Cardiac fibroblast (primary cell): ENCODE data around the gene ADGRV1.
"Not testable (repeated sequence)": the region's sequence is repeated elsewhere in the genome, so short reads cannot be mapped to it uniquely, and the experiment has no call there.

Experiments used
- DNase-seq, 2 donors: peaks; one replicate each; pipeline versions ENCODE4 v3.0.0 to v3.0.0-alpha.2; 2010; ENCODE audit warnings: low read depth in 2 of 2
- H3K4me3 ChIP-seq, 2 donors: replicated peaks in 1 of 2; 1 replicate in 1 of 2; 2 replicates in 1 of 2; pipeline ENCODE4 v1.5.1; 2011; ENCODE audit warnings: low read depth in 2 of 2, low read length in 2 of 2, mild to moderate bottlenecking in 2 of 2, moderate library complexity in 1 of 2
- TF ChIP-seq, protein P1 (sequence below): IDR thresholded peaks from one replicate; pipeline ENCODE4 v1.5.1; 2011; ENCODE audit warnings: low read depth, mild to moderate bottlenecking, low read length, inconsistent platforms

The ADGRV1 gene

DNA sequence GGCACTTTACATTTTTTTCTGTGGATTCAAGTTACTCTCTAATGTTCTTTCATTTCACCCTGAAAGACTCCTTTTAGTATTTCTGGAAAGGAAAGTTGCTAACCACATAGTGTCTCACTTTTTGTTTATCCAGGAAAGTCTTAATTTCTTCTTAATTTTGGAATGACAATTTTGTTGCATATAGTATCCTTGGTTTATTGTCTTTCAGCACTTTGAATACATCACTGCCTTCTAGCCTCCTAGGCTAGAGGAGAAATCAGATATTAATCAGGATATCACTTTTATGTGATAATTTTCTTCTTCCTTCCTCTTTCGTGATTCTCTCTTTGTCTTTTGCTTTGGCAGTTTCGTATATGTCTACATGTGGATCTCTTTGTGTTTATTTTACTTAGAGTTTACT is 11.4 kb downstream of the ADGRV1 start:
- H3K4me3 ChIP-seq: no peak overlapping the region
- no peak for DNase-seq
- TF ChIP-seq, protein P1, sequence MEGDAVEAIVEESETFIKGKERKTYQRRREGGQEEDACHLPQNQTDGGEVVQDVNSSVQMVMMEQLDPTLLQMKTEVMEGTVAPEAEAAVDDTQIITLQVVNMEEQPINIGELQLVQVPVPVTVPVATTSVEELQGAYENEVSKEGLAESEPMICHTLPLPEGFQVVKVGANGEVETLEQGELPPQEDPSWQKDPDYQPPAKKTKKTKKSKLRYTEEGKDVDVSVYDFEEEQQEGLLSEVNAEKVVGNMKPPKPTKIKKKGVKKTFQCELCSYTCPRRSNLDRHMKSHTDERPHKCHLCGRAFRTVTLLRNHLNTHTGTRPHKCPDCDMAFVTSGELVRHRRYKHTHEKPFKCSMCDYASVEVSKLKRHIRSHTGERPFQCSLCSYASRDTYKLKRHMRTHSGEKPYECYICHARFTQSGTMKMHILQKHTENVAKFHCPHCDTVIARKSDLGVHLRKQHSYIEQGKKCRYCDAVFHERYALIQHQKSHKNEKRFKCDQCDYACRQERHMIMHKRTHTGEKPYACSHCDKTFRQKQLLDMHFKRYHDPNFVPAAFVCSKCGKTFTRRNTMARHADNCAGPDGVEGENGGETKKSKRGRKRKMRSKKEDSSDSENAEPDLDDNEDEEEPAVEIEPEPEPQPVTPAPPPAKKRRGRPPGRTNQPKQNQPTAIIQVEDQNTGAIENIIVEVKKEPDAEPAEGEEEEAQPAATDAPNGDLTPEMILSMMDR: no peak

DNA sequence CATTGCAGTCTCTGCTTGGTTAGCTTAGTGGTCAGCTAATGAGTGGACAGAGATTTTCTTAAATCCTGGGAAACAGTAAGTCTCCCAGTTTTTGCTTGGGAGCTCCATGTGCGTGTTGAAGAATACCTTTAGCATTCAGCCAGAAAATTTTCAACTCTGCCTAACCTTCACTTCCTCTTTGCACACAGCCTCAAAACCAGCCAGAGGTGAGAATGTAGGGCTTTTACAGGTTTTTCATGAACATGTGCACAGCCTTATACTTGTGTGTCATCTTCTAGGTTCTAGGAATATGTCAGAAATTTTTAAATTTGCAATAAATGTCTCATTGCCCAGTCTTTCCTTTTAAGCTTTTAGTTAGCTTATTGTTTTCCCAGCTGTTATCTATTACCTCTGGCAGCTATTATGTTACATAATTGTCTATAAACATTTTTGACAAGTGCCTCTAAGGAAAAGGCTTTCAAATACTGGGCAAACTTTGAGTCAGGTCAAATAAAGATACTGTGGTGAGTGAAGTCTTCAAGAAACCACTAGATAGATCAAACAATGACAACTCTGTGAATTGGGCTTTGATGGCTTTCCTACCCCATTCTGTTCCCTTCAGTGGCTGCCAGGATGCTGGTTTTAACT is 12.7 kb downstream of the ADGRV1 start:
- DNase-seq: no peak
- TF ChIP-seq, protein P1: no peak
- no peak overlapping the region for H3K4me3 ChIP-seq

DNA sequence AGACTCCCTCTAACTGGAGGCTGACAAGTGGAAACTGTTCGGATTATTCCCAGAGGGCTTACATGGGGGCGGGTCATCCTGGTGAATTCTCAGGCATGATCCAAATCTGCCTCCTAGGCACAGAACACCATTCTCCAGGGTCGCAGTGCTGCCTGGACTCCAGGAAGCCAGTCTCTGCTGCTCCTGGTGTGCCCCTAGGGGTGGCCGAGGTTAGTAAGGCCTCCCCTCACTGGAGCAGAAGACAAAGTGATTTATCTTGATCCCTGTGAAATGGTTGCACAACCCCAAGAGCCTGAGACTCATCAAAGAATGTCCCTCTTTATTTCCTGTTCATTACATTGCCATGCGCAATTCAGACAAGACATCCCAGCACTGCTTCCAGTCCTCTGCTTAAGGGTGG is 17.1 kb downstream of the ADGRV1 start:
- DNase-seq: no peak
- TF ChIP-seq, protein P1: no peak
- H3K4me3 ChIP-seq: no peak overlapping the region

DNA sequence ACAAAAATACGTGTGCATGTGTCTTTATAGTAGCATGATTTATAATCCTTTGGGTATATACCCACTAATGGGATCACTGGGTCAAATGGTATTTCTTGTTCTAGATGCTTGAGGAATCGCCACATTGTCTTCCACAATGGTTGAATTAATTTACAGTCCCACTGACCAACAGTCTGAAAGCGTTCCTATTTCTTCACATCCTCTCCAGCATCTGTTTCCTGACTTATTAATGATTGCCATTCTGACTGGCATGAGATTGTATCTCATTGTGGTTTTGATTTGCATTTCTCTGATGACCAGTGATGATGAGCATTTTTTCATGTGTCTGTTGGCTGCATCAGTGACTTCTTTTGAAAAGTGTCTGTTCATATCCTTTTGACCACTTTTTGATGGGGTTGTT is 18.0 kb downstream of the ADGRV1 start:
- H3K4me3 ChIP-seq, DNase-seq: not testable (repeated sequence)

DNA sequence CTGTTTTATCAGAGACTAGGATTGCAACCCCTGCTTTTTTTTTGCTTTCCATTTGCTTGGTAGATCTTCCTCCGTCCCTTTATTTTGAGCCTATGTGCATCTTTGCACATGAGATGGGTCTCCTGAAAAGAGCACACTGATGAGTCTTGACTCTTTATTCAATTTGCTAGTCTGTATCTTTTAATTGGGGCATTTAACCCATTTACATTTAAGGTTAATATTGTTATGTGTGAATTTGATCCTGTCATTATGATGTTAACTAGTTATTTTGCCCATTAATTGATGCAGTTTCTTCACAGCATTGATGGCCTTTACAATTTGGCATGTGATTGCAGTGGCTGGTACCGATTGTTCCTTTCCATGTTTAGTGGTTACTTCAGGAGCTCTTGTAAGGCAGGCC is 21.3 kb downstream of the ADGRV1 start:
- not testable (repeated sequence) for H3K4me3 ChIP-seq, DNase-seq

DNA sequence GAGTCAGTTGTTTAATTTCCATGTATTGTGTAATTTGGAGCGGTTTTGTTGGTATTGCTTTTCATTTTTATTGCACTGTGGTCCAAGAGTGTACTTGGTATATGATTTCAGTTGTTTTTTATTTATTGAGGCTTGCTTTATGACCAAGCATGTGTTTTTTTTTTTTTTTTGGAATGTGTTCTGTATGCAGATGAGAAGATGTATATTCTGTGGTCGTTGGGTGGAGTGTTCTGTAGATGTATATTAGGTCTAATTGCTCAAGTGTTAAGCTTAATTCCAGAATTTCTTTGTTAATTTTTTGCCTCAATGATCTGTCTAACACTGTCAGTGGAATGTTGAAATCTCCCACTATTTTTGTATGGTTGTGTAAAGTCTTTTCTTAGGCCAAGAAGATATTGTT is 23.4 kb downstream of the ADGRV1 start:
- TF ChIP-seq, protein P1: no peak
- no peak for DNase-seq
- H3K4me3 ChIP-seq: no peak overlapping the region

DNA sequence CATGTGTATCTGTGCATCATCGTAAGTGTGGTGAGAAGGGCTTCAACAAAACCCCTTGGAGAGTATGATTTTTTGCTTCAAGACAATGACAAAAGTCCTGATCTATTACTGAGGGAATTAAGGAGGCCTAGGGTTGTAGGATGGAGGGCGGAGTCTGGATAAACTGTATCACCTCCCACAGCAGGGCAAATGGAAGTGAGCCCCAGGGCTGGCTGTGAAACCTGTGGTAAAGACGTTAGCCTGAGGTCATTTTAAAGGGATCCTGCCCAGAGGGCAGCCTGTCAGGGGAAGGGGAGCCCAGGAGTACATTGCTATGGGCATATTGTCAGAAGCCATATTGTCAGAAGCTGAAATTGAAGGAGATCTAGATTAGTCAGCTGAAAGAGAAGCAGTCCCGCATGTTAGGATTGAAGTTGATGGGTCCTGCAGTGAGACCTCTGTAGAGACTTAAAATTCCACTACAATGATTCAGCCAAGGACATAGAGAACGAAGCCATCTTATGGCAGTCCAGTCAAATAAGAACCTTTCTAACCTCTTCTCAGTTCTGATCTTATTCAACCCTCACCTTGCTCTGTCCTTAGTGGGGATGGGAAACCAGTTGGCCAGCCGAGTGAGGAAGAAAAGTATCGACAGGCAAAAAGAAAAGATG is 26.9 kb downstream of the ADGRV1 start:
- H3K4me3 ChIP-seq: no peak overlapping the region
- TF ChIP-seq, protein P1: no peak
- no peak for DNase-seq

DNA sequence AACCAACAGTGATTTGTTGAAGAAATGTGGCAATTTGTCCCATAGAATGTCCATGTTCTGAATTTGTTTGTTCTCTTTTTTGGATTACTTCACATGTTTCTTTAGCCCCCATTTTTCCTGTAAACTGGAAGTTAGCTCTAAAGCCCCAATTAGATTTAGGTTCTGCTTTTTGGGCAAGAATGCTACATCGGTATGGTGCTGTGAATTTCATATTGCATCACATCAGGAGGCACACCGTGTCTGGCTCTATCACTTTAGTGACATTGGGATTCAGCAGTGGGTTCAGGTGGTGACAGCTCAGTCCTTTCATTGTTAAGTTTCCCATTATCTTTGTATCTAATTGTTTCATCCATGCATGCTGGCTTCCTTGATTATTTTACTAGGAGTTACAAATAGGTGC is 27.9 kb downstream of the ADGRV1 start:
- H3K4me3 ChIP-seq: no peak overlapping the region
- TF ChIP-seq, protein P1: no peak
- DNase-seq: no peak
